Naive thymus-derived CD4-positive, alpha-beta T cell (primary cell): Measurements from ENCODE around the gene RASA2. TPM values are rescaled to one million over a fixed set of nuclear protein-coding genes. Genes with fewer than 3 reads are reported as not detected.

Source experiments
- ATAC-seq: fragments of 150-1000 bp; cut with Tn5 transposase; 2 replicates; pipeline ENCODE4 v1.10.0; 2021; ENCODE audit warnings: mild to moderate bottlenecking, moderate library complexity
- CTCF ChIA-PET: fragments of 350-600 bp; sonication (Branson Sonifier 250); formaldehyde crosslinking; loops from one replicate; lab custom pipeline; 2021; ENCODE audit warnings: antibody characterized with exemption; lab: Charles Lee
- POLR2A ChIA-PET: fragments of 350-600 bp; sonication (Branson Sonifier 250); formaldehyde crosslinking; loops from one replicate; lab custom pipeline; 2021; ENCODE audit warnings: antibody characterized with exemption, inconsistent platforms; lab: Charles Lee
- DNase-seq, 9 donors: peaks; one replicate each; pipeline versions ENCODE4 v3.0.0 to v3.0.0-alpha.2; 2020 to 2022; ENCODE audit warnings: mixed read lengths in 1 of 9
- H3K27ac ChIP-seq: one replicate; pipeline ENCODE4 v1.7.0; 2013; ENCODE audit warnings: mild to moderate bottlenecking, low read depth, low read length, moderate library complexity
- H3K27me3 ChIP-seq, 2 donors: one replicate each; pipeline ENCODE4 v1.7.0; 2013; ENCODE audit warnings: low read length in 2 of 2, mild to moderate bottlenecking in 2 of 2, moderate library complexity in 2 of 2; ENCODE audit not compliant: control insufficient read depth in 2 of 2, insufficient read depth in 2 of 2
- H3K36me3 ChIP-seq, 3 experiments: 1 replicate in 2 of 3; 2 replicates in 1 of 3; pipeline ENCODE4 v1.7.0; 2013; ENCODE audit warnings: low read length in 3 of 3, mild to moderate bottlenecking in 3 of 3, moderate library complexity in 1 of 3; ENCODE audit not compliant: insufficient read depth in 3 of 3, control insufficient read depth in 2 of 3
- H3K4me1 ChIP-seq, 2 donors: one replicate each; pipeline ENCODE4 v1.7.0; 2013; ENCODE audit warnings: low read length in 2 of 2, mild to moderate bottlenecking in 2 of 2, moderate library complexity in 1 of 2; ENCODE audit not compliant: control insufficient read depth in 2 of 2, insufficient read depth in 2 of 2
- H3K4me3 ChIP-seq: 2 replicates; pipeline ENCODE4 v1.7.0; 2013; ENCODE audit warnings: mild to moderate bottlenecking, low read length
- H3K9me3 ChIP-seq, 3 experiments: 1 replicate in 2 of 3; 2 replicates in 1 of 3; pipeline ENCODE4 v1.7.0; 2013; ENCODE audit warnings: low read length in 3 of 3; ENCODE audit not compliant: control insufficient read depth in 2 of 3
- H3K27ac Mint-ChIP-seq, 9 donors: one replicate each; pipeline ENCODE4 v1.8.0; 2020 to 2022; ENCODE audit warnings: mixed read lengths in 9 of 9, mild to moderate bottlenecking in 8 of 9, moderate library complexity in 5 of 9, inconsistent platforms in 2 of 9
- H3K27me3 Mint-ChIP-seq, 5 donors: one replicate each; pipeline ENCODE4 v1.8.0; 2021 to 2022; ENCODE audit warnings: mixed read lengths in 5 of 5, mild to moderate bottlenecking in 1 of 5
- H3K36me3 Mint-ChIP-seq, 5 donors: one replicate each; pipeline ENCODE4 v1.8.0; 2020 to 2022; ENCODE audit warnings: mixed read lengths in 5 of 5, mild to moderate bottlenecking in 3 of 5, inconsistent platforms in 1 of 5
- H3K4me1 Mint-ChIP-seq, 7 donors: one replicate each; pipeline ENCODE4 v1.8.0; 2020 to 2022; ENCODE audit warnings: mixed read lengths in 7 of 7, mild to moderate bottlenecking in 3 of 7, inconsistent platforms in 1 of 7
- H3K4me3 Mint-ChIP-seq, 10 donors: one replicate each; pipeline ENCODE4 v1.8.0; 2020 to 2022; ENCODE audit warnings: mild to moderate bottlenecking in 10 of 10, mixed read lengths in 10 of 10, moderate library complexity in 6 of 10, inconsistent platforms in 2 of 10
- H3K9me3 Mint-ChIP-seq, 11 donors: one replicate each; pipeline ENCODE4 v1.8.0; 2020 to 2022; ENCODE audit warnings: mixed read lengths in 11 of 11, mild to moderate bottlenecking in 4 of 11, inconsistent platforms in 1 of 11, moderate library complexity in 1 of 11
- intact Hi-C, 2 donors: fragments of 100-400 bp; cut with micrococcal nuclease; formaldehyde crosslinking; loops; one replicate each; pipeline ENCODE4 v1.15.1; 2023
- polyA plus RNA-seq, 2 donors: library from polyadenylated mRNA; unstranded; fragments of 300-500 nt; fragmentation: Illumina TruSeq; gene quantifications; one replicate each; pipeline ENCODE4 v1.2.3, GENCODE V29; 2021
- total RNA-seq, 6 experiments: library from RNA in 5 of 6; stranded (reverse) in 5 of 6; gene quantifications; 1 replicate in 5 of 6; 2 replicates in 1 of 6; pipeline ENCODE4 v1.2.3 and lab custom pipeline; 2021 to 2026

Gene RASA2
- total and polyA plus RNA-seq, 7 experiments from 2014 or later: 51.0 to 120 (median 77.3) TPM

DNA sequence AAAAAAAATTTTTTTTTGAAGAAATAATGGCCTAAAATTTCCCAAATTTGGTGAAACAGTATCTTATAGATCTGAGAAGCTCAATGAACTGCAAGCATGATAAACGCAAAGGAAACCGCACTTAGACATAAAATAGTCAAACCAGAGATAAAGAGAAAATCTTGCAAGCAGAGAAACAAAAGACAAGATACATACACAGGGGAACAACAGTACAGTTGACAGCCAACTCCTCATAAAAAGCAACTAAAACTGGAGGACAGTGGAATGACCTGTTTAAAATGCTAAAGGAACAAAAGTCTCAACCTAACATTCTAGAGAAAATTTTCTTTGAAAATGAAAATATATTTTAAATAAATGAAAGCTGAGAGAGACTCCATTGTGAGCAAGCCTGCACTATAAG lies 107.5 kb downstream of the RASA2 start:
- DNase-seq (no peak), ATAC-seq (no peak)
- H3K9me3 ChIP-seq: no peaks in the 10 kb centered on the region
- CTCF ChIA-PET: no interaction called here
- Mint-ChIP-seq H3K27me3 (no peaks in the 10 kb centered on the region), H3K9me3 (peaks cover 0 to 8% (median 2%) of the 10 kb centered on the region in 11 donors), H3K4me3 (no peak overlapping the region), H3K36me3 (peaks cover 34 to 89% (median 71%) of the 10 kb centered on the region in 5 donors), H3K4me1 (peaks cover 0 to 5% (median 0%) of the 10 kb centered on the region in 7 donors), H3K27ac (peak overlapping the region in 2 of 9 donors; percentile 22 to 73)
- no peak overlapping the region for H3K4me3 ChIP-seq
- POLR2A ChIA-PET: interaction anchor here (1.2 kb wide), 1 partner anchor 105 kb away, joined by 3 read pairs; no protein-coding TSS in a partner anchor
- no peak overlapping the region for H3K27ac ChIP-seq
- no peaks in the 10 kb centered on the region for H3K4me1 ChIP-seq
- intact Hi-C loops: no loop called here
- no peaks in the 10 kb centered on the region for H3K27me3 ChIP-seq
- H3K36me3 ChIP-seq: peaks cover 15 to 72% (median 29%) of the 10 kb centered on the region in 3 experiments

DNA sequence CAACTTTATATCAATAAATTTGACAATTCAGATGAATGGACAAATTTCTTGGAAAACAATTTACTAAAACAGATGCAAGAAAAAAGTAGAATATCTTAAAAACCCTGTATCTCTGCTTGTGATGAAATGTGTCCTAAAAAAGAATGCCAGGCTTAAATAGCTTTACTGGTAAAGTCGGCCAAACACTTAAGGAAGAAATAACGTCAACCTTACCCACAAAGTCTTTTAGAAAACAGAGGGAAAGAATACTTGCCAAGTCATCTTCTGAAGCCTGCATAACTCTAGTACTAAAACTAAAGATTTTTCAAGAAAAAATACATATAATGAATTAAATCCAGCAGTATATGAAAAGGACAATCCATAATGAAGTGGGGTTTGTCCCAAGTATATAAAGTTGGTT lies 111.1 kb downstream of the RASA2 start:
- H3K27ac Mint-ChIP-seq: peak overlapping the region in 3 of 9 donors; percentile 49 to 64 (median 57)
- Histone ChIP-seq H3K27ac (no peak overlapping the region), H3K36me3 (peaks cover 4 to 56% (median 23%) of the 10 kb centered on the region in 3 experiments), H3K9me3 (peaks cover 0 to 10% (median 0%) of the 10 kb centered on the region in 3 experiments), H3K27me3 (no peaks in the 10 kb centered on the region), H3K4me3 (no peak overlapping the region), H3K4me1 (no peaks in the 10 kb centered on the region)
- H3K36me3 Mint-ChIP-seq: peaks cover 22 to 92% (median 70%) of the 10 kb centered on the region in 5 donors
- H3K9me3 Mint-ChIP-seq: peaks cover 0 to 33% (median 12%) of the 10 kb centered on the region in 11 donors
- intact Hi-C loops: no loop called here
- DNase-seq (no peak), ATAC-seq (no peak)
- no peak overlapping the region for H3K4me3 Mint-ChIP-seq
- peaks cover 0 to 4% (median 0%) of the 10 kb centered on the region in 7 donors for H3K4me1 Mint-ChIP-seq
- ChIA-PET CTCF (interaction anchor here (1.2 kb wide), 1 partner anchor 18 kb away, joined by 3 read pairs; no protein-coding TSS in a partner anchor), POLR2A (no interaction called here)
- no peaks in the 10 kb centered on the region for H3K27me3 Mint-ChIP-seq

DNA sequence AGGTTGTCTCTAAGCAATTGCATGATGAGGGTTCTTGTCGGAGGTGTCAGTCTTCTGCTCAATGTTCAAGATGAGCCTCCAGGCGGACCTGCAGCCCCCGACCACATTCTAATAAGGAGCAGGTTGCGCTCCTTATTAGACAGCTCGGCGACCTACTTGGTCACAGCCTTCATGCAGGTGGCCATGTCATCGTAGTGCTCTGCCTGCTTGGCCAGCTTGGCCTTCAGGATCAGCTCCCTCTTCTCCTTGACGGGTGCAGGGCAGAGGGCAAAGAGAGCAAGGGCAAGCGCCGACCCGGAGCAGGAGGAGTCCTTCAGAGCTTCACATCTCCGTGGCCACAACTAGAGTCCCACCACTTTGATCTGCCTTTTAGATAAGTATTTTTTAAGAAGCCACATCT lies 113.5 kb downstream of the RASA2 start:
- H3K36me3 Mint-ChIP-seq: peaks cover 4 to 78% (median 63%) of the 10 kb centered on the region in 5 donors
- POLR2A ChIA-PET: interaction anchor here (0.6 kb wide), 1 partner anchor 11 kb away, joined by 3 read pairs; no protein-coding TSS in a partner anchor

DNA sequence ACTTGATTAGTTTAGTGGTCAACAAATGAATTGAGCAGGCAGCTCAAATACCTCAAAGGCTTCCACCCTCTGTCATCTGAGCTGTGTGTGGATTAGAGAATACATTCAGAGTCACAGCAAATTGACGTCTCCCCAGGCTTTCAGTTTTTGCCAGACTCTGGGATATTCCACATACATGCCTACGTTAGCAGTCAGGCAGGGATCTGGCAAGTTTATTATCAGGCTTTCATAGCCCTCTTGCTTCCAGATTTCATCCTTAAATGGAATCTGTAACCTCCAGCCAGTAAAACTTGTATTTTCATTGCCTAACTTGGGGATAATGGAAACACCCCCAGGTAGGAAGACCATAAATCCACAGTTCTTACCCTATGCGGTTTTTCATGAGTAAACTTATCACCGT lies 115.9 kb downstream of the RASA2 start:
- Mint-ChIP-seq H3K4me1 (peaks cover 0 to 17% (median 8%) of the 10 kb centered on the region in 7 donors), H3K36me3 (peaks cover 0 to 68% (median 40%) of the 10 kb centered on the region in 5 donors), H3K9me3 (peaks cover 0 to 29% (median 10%) of the 10 kb centered on the region in 11 donors), H3K4me3 (no peak overlapping the region), H3K27ac (peak overlapping the region in 3 of 9 donors; percentile 24 to 44 (median 41)), H3K27me3 (no peaks in the 10 kb centered on the region)
- no peak for ATAC-seq
- Histone ChIP-seq H3K27ac (no peak overlapping the region), H3K9me3 (peaks cover 0 to 10% (median 0%) of the 10 kb centered on the region in 3 experiments), H3K36me3 (peaks cover 0 to 38% (median 4%) of the 10 kb centered on the region in 3 experiments), H3K4me1 (no peaks in the 10 kb centered on the region), H3K27me3 (no peaks in the 10 kb centered on the region), H3K4me3 (no peak overlapping the region)
- no peak for DNase-seq
- POLR2A ChIA-PET: no interaction called here
- intact Hi-C loops: no loop called here
- CTCF ChIA-PET: no interaction called here

More for the DNA sequence above, 113.5 kb downstream of the RASA2 start:
- intact Hi-C loops: no loop called here
- peaks cover 0 to 29% (median 10%) of the 10 kb centered on the region in 11 donors for H3K9me3 Mint-ChIP-seq
- no peak for ATAC-seq
- Histone ChIP-seq H3K36me3 (peaks cover 4 to 38% (median 12%) of the 10 kb centered on the region in 3 experiments), H3K4me1 (no peaks in the 10 kb centered on the region), H3K27ac (no peak overlapping the region), H3K27me3 (no peaks in the 10 kb centered on the region), H3K9me3 (peaks cover 0 to 10% (median 0%) of the 10 kb centered on the region in 3 experiments), H3K4me3 (no peak overlapping the region)
- no peak overlapping the region for H3K4me3 Mint-ChIP-seq
- H3K27ac Mint-ChIP-seq: peak overlapping the region in 4 of 9 donors; percentile 18 to 68 (median 36)
- DNase-seq: no peak
- H3K4me1 Mint-ChIP-seq: peaks cover 0 to 11% (median 4%) of the 10 kb centered on the region in 7 donors
- CTCF ChIA-PET: interaction anchor here (1.2 kb wide), 1 partner anchor 140 kb away, joined by 5 read pairs; no protein-coding TSS in a partner anchor
- no peaks in the 10 kb centered on the region for H3K27me3 Mint-ChIP-seq

DNA sequence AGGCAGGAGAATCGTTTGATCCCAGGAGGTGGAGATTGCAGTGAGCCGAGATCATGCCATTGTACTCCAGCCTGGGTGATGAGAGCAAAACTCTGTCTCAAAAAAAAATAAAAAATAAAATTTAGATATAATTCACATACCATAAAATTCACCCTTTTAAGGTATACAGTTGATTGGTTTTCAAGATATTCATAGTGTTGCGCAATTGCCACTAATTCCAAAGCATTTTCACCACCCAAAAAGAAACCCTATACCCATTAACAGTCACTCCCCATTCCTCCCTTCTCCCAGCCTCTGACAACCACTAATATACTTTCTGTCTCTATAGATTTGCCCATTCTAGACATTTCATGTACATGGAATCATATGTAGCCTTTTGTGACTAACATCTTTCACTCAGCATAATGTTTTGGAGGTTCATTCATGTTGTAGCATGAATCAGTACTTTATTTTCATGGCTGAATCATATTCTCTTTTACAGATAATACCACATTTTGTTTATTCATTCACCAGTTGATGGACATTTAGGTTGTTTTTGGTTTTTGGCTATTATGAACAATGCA lies 116.7 kb downstream of the RASA2 start:
- POLR2A ChIA-PET: no interaction called here
- Mint-ChIP-seq H3K36me3 (peaks cover 0 to 70% (median 36%) of the 10 kb centered on the region in 5 donors), H3K9me3 (peaks cover 0 to 29% (median 10%) of the 10 kb centered on the region in 11 donors)

DNA sequence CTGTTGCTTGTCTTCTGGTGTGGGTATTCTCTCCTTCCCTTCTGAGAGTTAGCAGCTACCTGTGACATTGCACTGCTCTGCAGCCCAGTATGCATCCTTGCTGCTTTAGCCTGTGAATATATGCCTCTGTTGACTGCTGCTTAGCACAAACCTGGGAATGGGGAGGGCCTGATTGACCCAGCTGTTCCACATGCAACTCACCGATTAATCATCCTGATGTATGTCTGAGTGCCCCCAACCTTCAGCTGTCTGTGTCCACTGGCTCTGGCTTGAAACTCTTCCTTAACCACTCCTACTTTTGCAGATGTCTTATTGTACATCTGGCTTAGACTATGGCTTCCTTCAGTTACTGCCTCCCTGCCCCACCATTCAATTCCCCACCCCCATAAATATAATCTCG lies 119.1 kb downstream of the RASA2 start:
- DNase-seq (no peak), ATAC-seq (no peak)
- H3K27ac Mint-ChIP-seq: peak overlapping the region in 6 of 9 donors; percentile 29 to 89 (median 60)
- CTCF ChIA-PET: no interaction called here
- peaks cover 0 to 10% (median 3%) of the 10 kb centered on the region in 11 donors for H3K9me3 Mint-ChIP-seq
- intact Hi-C loops: loop anchor here in 1 of 2 donors (2.0 kb wide), 1 partner anchor 15 kb away; no protein-coding TSS in a partner anchor
- Histone ChIP-seq H3K27ac (no peak overlapping the region), H3K27me3 (no peaks in the 10 kb centered on the region), H3K9me3 (peaks cover 0 to 4% (median 0%) of the 10 kb centered on the region in 3 experiments), H3K4me3 (no peak overlapping the region), H3K36me3 (peaks cover 5 to 58% (median 21%) of the 10 kb centered on the region in 3 experiments), H3K4me1 (no peaks in the 10 kb centered on the region)
- peaks cover 0 to 22% (median 8%) of the 10 kb centered on the region in 7 donors for H3K4me1 Mint-ChIP-seq
- peaks cover 2 to 60% (median 27%) of the 10 kb centered on the region in 5 donors for H3K36me3 Mint-ChIP-seq
- POLR2A ChIA-PET: interaction anchor here (0.7 kb wide), 1 partner anchor 360 kb away, joined by 4 read pairs; no protein-coding TSS in a partner anchor
- peak overlapping the region in 1 of 10 donors; percentile 2 for H3K4me3 Mint-ChIP-seq
- H3K27me3 Mint-ChIP-seq: no peaks in the 10 kb centered on the region

More for the DNA sequence above, 116.7 kb downstream of the RASA2 start:
- H3K27ac ChIP-seq: no peak overlapping the region
- no peak for DNase-seq
- no peaks in the 10 kb centered on the region for H3K4me1 ChIP-seq
- peaks cover 4 to 46% (median 8%) of the 10 kb centered on the region in 3 experiments for H3K36me3 ChIP-seq
- Mint-ChIP-seq H3K4me1 (peaks cover 0 to 22% (median 8%) of the 10 kb centered on the region in 7 donors), H3K27ac (peak overlapping the region in 7 of 9 donors; percentile 10 to 82 (median 60)), H3K4me3 (no peak overlapping the region), H3K27me3 (no peaks in the 10 kb centered on the region)
- intact Hi-C loops: no loop called here
- ATAC-seq: no peak
- H3K9me3 ChIP-seq: peaks cover 0 to 10% (median 0%) of the 10 kb centered on the region in 3 experiments
- no peak overlapping the region for H3K4me3 ChIP-seq
- CTCF ChIA-PET: interaction anchor here (0.6 kb wide), 1 partner anchor 136 kb away, joined by 3 read pairs; no protein-coding TSS in a partner anchor
- no peaks in the 10 kb centered on the region for H3K27me3 ChIP-seq
